ENCODE data around the gene ZFHX3.

Gene ZFHX3

GRCh38 chr16:73066927-73067670, 19.2 kb upstream of the ZFHX3 start:
- Histone ChIP-seq H3K4me2 (ENCODE audit: low read length) (no peak overlapping the region), H4K20me1 (ENCODE audit: insufficient read depth, low read length) (no peaks in the 10 kb centered on the region), H2AFZ (ENCODE audit: low read depth, low read length) (no peak overlapping the region), H3K9me3 (ENCODE audit: insufficient read depth, low read length) (no peaks in the 10 kb centered on the region), H3K36me3 (replicated peaks; ENCODE audit: low read depth, low read length) (no peaks in the 10 kb centered on the region), H3K4me3 (ENCODE audit: low read length) (no peak overlapping the region), H3K4me1 (ENCODE audit: low read length) (no peaks in the 10 kb centered on the region), H3K27me3 (ENCODE audit: low read depth, low read length) (peaks cover 10% of the 10 kb centered on the region), H3K27ac (ENCODE audit: low read length) (no peak overlapping the region), H3K79me2 (ENCODE audit: low read length) (no peaks in the 10 kb centered on the region), H3K9ac (ENCODE audit: low read length) (no peak overlapping the region)
- TF ChIP-seq CTCF (IDR thresholded peaks at IDR 0.05; ENCODE audit: low read depth, low read length), result no peak
- no peak for TF ChIP-seq EZH2phosphoT487 (IDR thresholded peaks at IDR 0.05; ENCODE audit: low read depth)

GRCh38 chr16:73066331-73066926, 18.5 kb upstream of the ZFHX3 start:
- no peak overlapping the region for H3K27ac ChIP-seq (ENCODE audit: low read length)
- no peak for TF ChIP-seq CTCF (IDR thresholded peaks at IDR 0.05; ENCODE audit: low read depth, low read length)
- no peak for TF ChIP-seq EZH2phosphoT487 (IDR thresholded peaks at IDR 0.05; ENCODE audit: low read depth)
- H3K27me3 ChIP-seq (ENCODE audit: low read depth, low read length), result peaks cover 14% of the 10 kb centered on the region
- no peaks in the 10 kb centered on the region for H3K79me2 ChIP-seq (ENCODE audit: low read length)
- no peak overlapping the region for H2AFZ ChIP-seq (ENCODE audit: low read depth, low read length)
- H3K9me3 ChIP-seq (ENCODE audit: insufficient read depth, low read length), result no peaks in the 10 kb centered on the region
- H3K4me1 ChIP-seq (ENCODE audit: low read length), result no peaks in the 10 kb centered on the region
- no peak overlapping the region for H3K4me3 ChIP-seq (ENCODE audit: low read length)
- no peak overlapping the region for H3K9ac ChIP-seq (ENCODE audit: low read length)
- H3K4me2 ChIP-seq (ENCODE audit: low read length), result no peak overlapping the region
- no peaks in the 10 kb centered on the region for H3K36me3 ChIP-seq (replicated peaks; ENCODE audit: low read depth, low read length)
- H4K20me1 ChIP-seq (ENCODE audit: insufficient read depth, low read length), result no peaks in the 10 kb centered on the region

- no peaks in the 10 kb centered on the region for H3K36me3 ChIP-seq (replicated peaks; ENCODE audit: low read depth, low read length)
- H3K4me3 ChIP-seq (ENCODE audit: low read length), result no peak overlapping the region
- H3K9me3 ChIP-seq (ENCODE audit: insufficient read depth, low read length), result no peaks in the 10 kb centered on the region
- no peaks in the 10 kb centered on the region for H3K4me1 ChIP-seq (ENCODE audit: low read length)
- no peaks in the 10 kb centered on the region for H3K79me2 ChIP-seq (ENCODE audit: low read length)
- H4K20me1 ChIP-seq (ENCODE audit: insufficient read depth, low read length), result no peaks in the 10 kb centered on the region
- no peak overlapping the region for H2AFZ ChIP-seq (ENCODE audit: low read depth, low read length)
- no peak overlapping the region for H3K4me2 ChIP-seq (ENCODE audit: low read length)
- H3K9ac ChIP-seq (ENCODE audit: low read length), result no peak overlapping the region
- H3K27me3 ChIP-seq (ENCODE audit: low read depth, low read length), result peaks cover 18% of the 10 kb centered on the region
- H3K27ac ChIP-seq (ENCODE audit: low read length), result no peak overlapping the region
- TF ChIP-seq CTCF (IDR thresholded peaks at IDR 0.05; ENCODE audit: low read depth, low read length) (no peak), EZH2phosphoT487 (IDR thresholded peaks at IDR 0.05; ENCODE audit: low read depth) (no peak)
Observed at GRCh38 chr16:73065632-73066330, 17.9 kb upstream of the ZFHX3 start.

GRCh38 chr16:73064994-73065545, 17.1 kb upstream of the ZFHX3 start:
- Histone ChIP-seq H3K27me3 (ENCODE audit: low read depth, low read length) (peaks cover 25% of the 10 kb centered on the region), H3K4me1 (ENCODE audit: low read length) (no peaks in the 10 kb centered on the region), H3K4me2 (ENCODE audit: low read length) (no peak overlapping the region), H3K9me3 (ENCODE audit: insufficient read depth, low read length) (no peaks in the 10 kb centered on the region), H2AFZ (ENCODE audit: low read depth, low read length) (no peak overlapping the region), H3K36me3 (replicated peaks; ENCODE audit: low read depth, low read length) (no peaks in the 10 kb centered on the region), H3K27ac (ENCODE audit: low read length) (no peak overlapping the region), H3K79me2 (ENCODE audit: low read length) (no peaks in the 10 kb centered on the region), H4K20me1 (ENCODE audit: insufficient read depth, low read length) (no peaks in the 10 kb centered on the region), H3K9ac (ENCODE audit: low read length) (no peak overlapping the region), H3K4me3 (ENCODE audit: low read length) (no peak overlapping the region)
- no peak for TF ChIP-seq EZH2phosphoT487 (IDR thresholded peaks at IDR 0.05; ENCODE audit: low read depth)
- TF ChIP-seq CTCF (IDR thresholded peaks at IDR 0.05; ENCODE audit: low read depth, low read length), result no peak
